Upper lobe of left lung (tissue), 6 donors: ENCODE results near the gene LPAR5. TPM values are rescaled to one million over a fixed set of nuclear protein-coding genes. Genes with fewer than 3 reads are reported as not detected.
A peak's percentile ranks its signal among the peaks of the same experiment; 100 is the strongest.

Experiments
- ATAC-seq, 2 donors: fragments of 200-7000 bp; cut with Tn5 transposase; one replicate each; pipeline ENCODE4 v1.9.1; 2022; ENCODE audit warnings: mild to moderate bottlenecking in 2 of 2, moderate library complexity in 2 of 2; ENCODE audit not compliant: low FRiP score in 2 of 2
- DNase-seq, 2 donors: peaks; one replicate each; pipeline ENCODE4 v3.0.0-alpha.2; 2019 to 2020
- H3K27ac ChIP-seq, 4 donors: fragments of 200-600 bp; sonication (generic); one replicate each; pipeline ENCODE4 v1.5.1; 2016 to 2019
- H3K27me3 ChIP-seq, 4 donors: fragments of 200-600 bp; sonication (generic); one replicate each; pipeline ENCODE4 v1.5.1; 2017 to 2019
- H3K36me3 ChIP-seq, 4 donors: fragments of 200-600 bp; sonication (generic); one replicate each; pipeline ENCODE4 v1.5.1; 2016 to 2019
- H3K4me1 ChIP-seq, 4 donors: fragments of 200-600 bp; sonication (generic); one replicate each; pipeline ENCODE4 v1.5.1; 2018 to 2019
- H3K4me3 ChIP-seq, 4 donors: fragments of 200-600 bp; sonication (generic); one replicate each; pipeline ENCODE4 v1.5.1; 2017 to 2019; ENCODE audit warnings: mild to moderate bottlenecking in 2 of 4, moderate library complexity in 1 of 4
- H3K9me3 ChIP-seq, 4 donors: fragments of 200-600 bp; sonication (generic); one replicate each; pipeline ENCODE4 v1.5.1; 2018 to 2019
- EP300 ChIP-seq, 4 donors: sonication (generic); formaldehyde crosslinking; IDR thresholded peaks; one replicate each; pipeline ENCODE4 v1.5.1; 2017; ENCODE audit warnings: antibody characterized with exemption in 4 of 4, control low read depth in 2 of 4
- POLR2A ChIP-seq, 4 donors: fragments of 450-650 bp; IDR thresholded peaks; one replicate each; pipeline ENCODE4 v1.5.1; 2016 to 2017; ENCODE audit warnings: antibody characterized with exemption in 4 of 4, mild to moderate bottlenecking in 2 of 4
- POLR2AphosphoS5 ChIP-seq, 2 donors: sonication (generic); formaldehyde crosslinking; IDR thresholded peaks; one replicate each; pipeline ENCODE4 v1.5.1; 2017; ENCODE audit warnings: antibody characterized with exemption in 2 of 2
- WGBS, 2 donors: methylation state at CpG; one replicate each; pipeline ENCODE4 v1.1.5; 2017 to 2018; 5-methylcytosine and 5-hydroxymethylcytosine counted together
- total RNA-seq, 6 donors: library from RNA; depleted of rRNA in 4 of 6; stranded (reverse); fragments of >200 nt in 4 of 6; gene quantifications; one replicate each; pipeline versions ENCODE4 v1.1.0 to v1.2.1, GENCODE V29; 2016 to 2021
- TF ChIP-seq, protein P1 (sequence below), 6 experiments: fragments of 450-650 bp in 4 of 6; fragments of 200-600 bp in 2 of 6; sonication (generic) in 2 of 6; IDR thresholded peaks; one replicate each; pipeline ENCODE4 v1.5.1; 2016 to 2019; ENCODE audit warnings: antibody characterized with exemption in 6 of 6
- donor health status: DM: no; HTN: no; CAD: no; lungs with moderate emphysema.
- donor health status: DM: no; HTN: yes; CAD: no; lungs with severe emphysema.

LPAR5 gene
- total RNA-seq, 6 donors from 2014 or later: 1.3 to 4.4 (median 2.9) TPM

- no peak for ATAC-seq
- Histone ChIP-seq H3K9me3 (no peaks in the 10 kb centered on the region), H3K4me1 (peaks cover 28 to 37% (median 33%) of the 10 kb centered on the region in 4 donors), H3K4me3 (no peak overlapping the region), H3K36me3 (no peaks in the 10 kb centered on the region), H3K27ac (peak overlapping the region; percentile 69 to 97 (median 92)), H3K27me3 (no peaks in the 10 kb centered on the region)
- WGBS, 2 donors: 61 to 65% methylated on average over 7 of the region's 7 CpGs
- TF ChIP-seq, protein P1, sequence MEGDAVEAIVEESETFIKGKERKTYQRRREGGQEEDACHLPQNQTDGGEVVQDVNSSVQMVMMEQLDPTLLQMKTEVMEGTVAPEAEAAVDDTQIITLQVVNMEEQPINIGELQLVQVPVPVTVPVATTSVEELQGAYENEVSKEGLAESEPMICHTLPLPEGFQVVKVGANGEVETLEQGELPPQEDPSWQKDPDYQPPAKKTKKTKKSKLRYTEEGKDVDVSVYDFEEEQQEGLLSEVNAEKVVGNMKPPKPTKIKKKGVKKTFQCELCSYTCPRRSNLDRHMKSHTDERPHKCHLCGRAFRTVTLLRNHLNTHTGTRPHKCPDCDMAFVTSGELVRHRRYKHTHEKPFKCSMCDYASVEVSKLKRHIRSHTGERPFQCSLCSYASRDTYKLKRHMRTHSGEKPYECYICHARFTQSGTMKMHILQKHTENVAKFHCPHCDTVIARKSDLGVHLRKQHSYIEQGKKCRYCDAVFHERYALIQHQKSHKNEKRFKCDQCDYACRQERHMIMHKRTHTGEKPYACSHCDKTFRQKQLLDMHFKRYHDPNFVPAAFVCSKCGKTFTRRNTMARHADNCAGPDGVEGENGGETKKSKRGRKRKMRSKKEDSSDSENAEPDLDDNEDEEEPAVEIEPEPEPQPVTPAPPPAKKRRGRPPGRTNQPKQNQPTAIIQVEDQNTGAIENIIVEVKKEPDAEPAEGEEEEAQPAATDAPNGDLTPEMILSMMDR (IDR thresholded peaks at IDR 0.05): no peak
- TF ChIP-seq POLR2AphosphoS5 (IDR thresholded peaks at IDR 0.05) (no peak), EP300 (IDR thresholded peaks at IDR 0.05) (no peak), POLR2A (IDR thresholded peaks at IDR 0.05) (no peak)
- DNase-seq: no peak
Observed at GRCh38 chr12:6614513-6615172, 21.1 kb downstream of the LPAR5 start.

DNA sequence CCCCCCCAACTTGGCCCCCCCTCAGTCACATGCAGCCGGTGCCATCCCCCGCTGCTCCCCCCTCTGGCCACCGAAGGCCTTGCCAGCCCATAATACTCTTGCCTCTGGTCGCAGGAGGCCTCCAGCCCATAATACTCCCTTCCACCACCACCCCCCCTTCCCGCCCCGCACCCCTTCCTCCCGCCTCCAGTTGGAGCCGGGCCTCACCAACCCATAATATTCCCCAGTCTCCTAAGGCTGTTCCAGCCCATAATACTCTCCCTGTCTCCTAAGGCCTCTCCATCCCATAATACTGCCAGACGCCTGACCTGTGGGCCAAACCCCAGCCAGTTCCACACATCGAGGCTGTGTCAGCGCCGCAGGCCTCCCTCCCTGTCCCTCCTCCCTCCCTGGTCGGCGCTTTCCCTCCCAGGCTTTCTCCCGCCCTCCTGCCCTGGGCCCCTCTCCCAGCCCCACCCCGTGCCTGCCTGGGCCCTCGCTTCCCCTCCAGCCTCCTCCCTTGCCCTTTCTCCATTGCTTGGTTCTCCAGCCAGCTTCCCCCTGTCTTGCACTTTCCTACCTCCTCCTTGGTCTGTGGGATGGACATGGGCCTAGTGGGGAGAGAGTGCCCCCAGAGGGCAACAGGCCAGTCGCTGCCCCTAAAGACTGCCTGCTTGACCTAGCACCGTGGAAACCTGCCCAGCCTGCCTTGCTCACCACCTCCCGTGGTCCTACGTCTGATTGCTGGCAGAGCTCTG, 21.8 kb downstream of the LPAR5 start:
- Histone ChIP-seq H3K27ac (peak overlapping the region; percentile 69 to 97 (median 92)), H3K27me3 (no peaks in the 10 kb centered on the region), H3K4me3 (peak overlapping the region in 2 of 4 donors; percentile 5 to 31), H3K9me3 (no peaks in the 10 kb centered on the region), H3K4me1 (peaks cover 28 to 37% (median 33%) of the 10 kb centered on the region in 4 donors), H3K36me3 (no peaks in the 10 kb centered on the region)
- TF ChIP-seq POLR2A (IDR thresholded peaks at IDR 0.05) (peak in 1 of 4 donors; percentile 38), POLR2AphosphoS5 (IDR thresholded peaks at IDR 0.05) (peak; percentile 27 to 63), EP300 (IDR thresholded peaks at IDR 0.05) (no peak)
- TF ChIP-seq, protein P1 (IDR thresholded peaks at IDR 0.05): peak in 2 of 6 experiments; percentile 17 to 18
- peak; percentile 90 to 93 for ATAC-seq
- WGBS, 2 donors: 7 to 8% methylated on average over 13 to 18 of the region's 21 CpGs
- peak; percentile 87 to 90 for DNase-seq

- peak in 1 of 2 donors; percentile 75 for DNase-seq
- Histone ChIP-seq H3K27ac (peak overlapping the region; percentile 69 to 97 (median 92)), H3K9me3 (no peaks in the 10 kb centered on the region)
Observed at GRCh38 chr12:6613015-6613775, 22.6 kb downstream of the LPAR5 start.

GRCh38 chr12:6612652-6613014, 23.1 kb downstream of the LPAR5 start:
- TF ChIP-seq POLR2A (IDR thresholded peaks at IDR 0.05): no peak
- no peak for TF ChIP-seq EP300 (IDR thresholded peaks at IDR 0.05)
- no peak for TF ChIP-seq POLR2AphosphoS5 (IDR thresholded peaks at IDR 0.05)
- TF ChIP-seq, protein P1 (IDR thresholded peaks at IDR 0.05): no peak
- Histone ChIP-seq H3K27ac (peak overlapping the region; percentile 69 to 97 (median 92)), H3K4me3 (peak overlapping the region in 2 of 4 donors; percentile 21 to 31), H3K36me3 (no peaks in the 10 kb centered on the region), H3K27me3 (no peaks in the 10 kb centered on the region), H3K9me3 (no peaks in the 10 kb centered on the region), H3K4me1 (peaks cover 23 to 34% (median 32%) of the 10 kb centered on the region in 4 donors)
- DNase-seq (no peak), ATAC-seq (no peak)
- WGBS, 2 donors: 29 to 32% methylated on average over 7 of the region's 7 CpGs

More at GRCh38 chr12:6613015-6613775, 22.6 kb downstream of the LPAR5 start:
- WGBS, 2 donors: 3 to 7% methylated on average over 13 to 17 of the region's 17 CpGs
- H3K36me3 ChIP-seq: no peaks in the 10 kb centered on the region
- H3K4me1 ChIP-seq: peaks cover 26 to 33% (median 30%) of the 10 kb centered on the region in 4 donors
- H3K4me3 ChIP-seq: peak overlapping the region in 3 of 4 donors; percentile 5 to 31 (median 21)
- H3K27me3 ChIP-seq: no peaks in the 10 kb centered on the region
- TF ChIP-seq, protein P1 (IDR thresholded peaks at IDR 0.05): no peak
- TF ChIP-seq EP300 (IDR thresholded peaks at IDR 0.05) (no peak), POLR2A (IDR thresholded peaks at IDR 0.05) (peak in 1 of 4 donors; percentile 6), POLR2AphosphoS5 (IDR thresholded peaks at IDR 0.05) (peak in 1 of 2 donors; percentile 16)
- ATAC-seq: peak; percentile 30 to 58
